GM19328 (cell line): ENCODE measurements around the gene SORCS2.

ENCODE experiments used
- ATAC-seq: cut with Tn5 transposase; IDR thresholded peaks from one replicate; pipeline ENCODE4 v1.9.1; 2021; ENCODE audit warnings: mild to moderate bottlenecking, moderate library complexity; ENCODE audit not compliant: unreplicated experiment

The SORCS2 gene

DNA sequence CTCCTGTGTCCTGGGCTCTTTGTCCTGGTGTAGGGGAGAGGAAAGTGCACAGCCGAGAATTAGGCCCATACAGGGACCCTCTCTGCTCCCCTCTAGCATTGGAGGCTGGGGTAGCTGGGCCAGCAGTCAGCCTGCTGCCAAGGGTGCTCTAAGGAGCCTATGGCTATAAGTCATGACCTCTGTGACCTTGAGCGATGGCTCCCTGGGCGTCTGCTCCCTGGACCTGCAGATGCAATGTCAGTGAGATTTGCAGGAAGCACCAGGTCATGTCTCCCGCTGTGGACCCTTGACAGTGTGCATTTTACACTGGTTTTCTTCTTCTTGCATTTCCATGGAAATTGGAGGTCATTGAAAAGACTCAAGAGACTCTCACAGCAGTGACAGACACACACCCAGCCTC, 476.5 kb downstream of the SORCS2 start:
- ATAC-seq, result no peak

DNA sequence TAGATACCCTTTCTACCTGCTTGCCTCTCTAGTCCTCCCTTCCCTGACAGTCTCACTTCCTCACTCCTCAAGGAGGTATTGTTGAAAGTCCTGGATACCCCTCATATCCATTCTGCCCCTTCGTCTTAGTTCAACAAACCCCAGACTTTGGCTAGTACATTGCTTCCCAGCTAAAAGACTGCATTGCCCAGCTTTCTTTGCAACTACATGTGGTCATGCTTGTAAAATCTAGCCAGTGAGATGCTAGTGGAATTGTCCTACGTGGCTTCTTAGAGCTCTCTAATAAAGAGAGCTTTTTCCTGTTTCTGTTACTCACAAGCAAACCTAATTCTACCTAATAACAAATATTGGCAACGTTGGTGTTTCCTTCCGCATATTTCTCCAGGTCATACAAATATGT, 480.3 kb downstream of the SORCS2 start:
- ATAC-seq, result no peak

DNA sequence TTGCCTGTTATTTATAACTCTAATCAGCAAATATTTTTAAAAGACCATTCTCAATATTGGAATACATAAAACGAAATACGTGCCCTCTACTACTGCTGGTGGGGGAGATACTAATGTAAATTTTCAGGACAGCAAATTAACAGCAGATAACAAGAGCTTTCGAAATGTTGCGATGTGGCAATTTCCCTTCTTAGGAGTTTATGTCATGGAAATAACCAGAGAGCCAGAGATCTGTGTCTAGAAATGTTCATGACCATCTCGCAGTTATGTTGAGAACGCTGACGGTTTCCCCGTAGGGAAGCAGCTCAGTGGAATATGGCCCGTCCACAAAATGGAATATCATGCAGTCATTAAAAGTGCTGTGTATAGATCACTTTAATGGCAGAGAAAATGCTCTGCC, 480.8 kb downstream of the SORCS2 start:
- no peak for ATAC-seq

DNA sequence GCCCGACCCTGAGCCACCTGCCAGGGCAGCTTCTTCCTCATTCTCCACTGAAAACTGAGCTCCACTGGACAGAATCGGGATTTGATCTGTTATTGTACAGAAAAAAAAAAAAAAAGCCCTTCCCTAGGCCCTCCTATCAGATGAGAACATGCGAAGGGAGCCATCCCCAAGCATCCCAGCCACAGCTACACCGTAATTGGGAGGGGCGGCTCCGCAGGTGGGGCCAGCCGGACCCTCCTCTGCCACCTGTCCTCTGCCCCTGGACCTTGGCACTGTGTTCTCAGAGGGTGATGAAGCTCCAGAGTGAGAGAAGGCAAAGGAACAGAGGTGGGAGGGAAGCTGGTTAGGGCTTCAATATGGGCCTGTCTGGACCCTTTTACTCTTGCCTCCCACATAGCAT, 482.4 kb downstream of the SORCS2 start:
- ATAC-seq, result no peak

DNA sequence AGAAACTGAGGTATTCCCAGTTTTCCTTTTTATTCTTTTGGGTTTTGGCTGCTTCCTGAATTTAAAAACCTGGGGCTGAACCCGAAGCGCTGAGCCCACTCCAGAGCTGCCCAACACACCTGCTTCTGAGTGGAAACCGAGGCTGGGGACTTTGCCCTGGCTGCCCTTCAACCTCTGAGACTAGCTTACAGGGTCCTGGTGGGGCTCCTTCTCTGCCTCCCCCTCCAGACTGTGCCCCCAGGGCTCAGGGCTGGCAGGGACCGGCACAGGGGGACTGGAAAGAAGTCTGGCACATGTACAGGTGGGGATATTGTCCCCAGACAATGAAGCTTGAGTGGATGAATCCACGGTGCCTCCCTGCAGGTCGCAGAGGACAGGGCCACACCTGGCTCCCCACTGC, 482.8 kb downstream of the SORCS2 start:
- no peak for ATAC-seq

DNA sequence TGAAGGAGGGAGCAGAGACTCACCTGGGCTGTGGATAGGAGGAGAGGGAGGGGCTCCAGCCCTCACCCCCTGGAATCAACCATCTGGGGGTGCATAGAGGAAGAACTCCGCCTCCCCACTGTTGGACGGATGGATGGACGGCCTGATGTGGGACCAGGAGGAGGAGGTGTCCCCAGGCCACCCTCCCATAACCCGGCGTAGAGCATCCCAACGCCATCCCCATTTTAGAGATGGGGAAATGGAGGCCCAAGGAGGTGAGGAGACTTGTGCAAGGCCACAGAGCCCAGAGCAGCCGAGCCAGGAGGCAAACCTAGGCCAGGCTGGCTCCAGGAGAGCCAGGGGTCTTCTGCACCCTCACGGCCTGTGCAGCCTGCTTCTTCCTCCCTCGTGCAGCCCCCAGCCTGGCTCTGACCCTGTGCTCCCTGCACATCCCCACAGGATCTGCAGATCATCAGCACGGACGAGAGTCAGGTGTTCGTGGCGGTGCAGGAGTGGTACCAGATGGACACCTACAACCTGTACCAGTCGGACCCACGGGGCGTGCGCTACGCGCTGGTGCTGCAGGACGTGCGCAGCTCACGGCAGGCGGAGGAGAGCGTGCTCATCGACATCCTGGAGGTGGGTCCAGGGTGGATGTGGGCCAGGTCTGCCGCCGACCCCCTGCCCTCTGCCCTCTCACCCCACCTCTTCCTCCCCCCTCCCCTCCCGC, 483.4 kb downstream of the SORCS2 start:
- no peak for ATAC-seq

DNA sequence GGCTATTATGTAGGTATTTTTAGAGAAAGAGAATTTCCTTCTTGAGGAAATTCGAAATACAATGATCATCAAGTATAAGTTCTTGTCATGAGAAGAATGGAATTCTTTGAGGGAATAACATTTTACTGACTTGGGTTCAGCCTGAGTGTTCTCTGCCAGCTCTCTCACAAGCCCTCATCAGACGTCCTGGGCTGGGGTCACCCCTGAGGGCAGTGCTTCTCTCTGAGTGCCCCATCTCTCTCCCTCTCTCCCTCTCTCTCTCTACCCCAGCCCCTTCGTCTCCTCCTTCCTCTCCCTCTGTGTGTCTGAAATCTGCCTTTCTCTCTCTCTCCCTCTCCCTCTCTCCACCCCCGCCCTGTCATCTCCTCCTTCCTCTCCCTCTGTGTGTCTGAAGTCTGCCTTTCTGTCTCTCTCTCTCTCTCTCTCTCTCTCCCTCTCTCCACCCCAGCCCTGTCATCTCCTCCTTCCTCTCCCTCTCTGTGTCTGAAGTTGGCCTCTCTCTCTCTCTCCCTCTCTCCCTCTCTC, 484.1 kb downstream of the SORCS2 start:
- ATAC-seq, result no peak

DNA sequence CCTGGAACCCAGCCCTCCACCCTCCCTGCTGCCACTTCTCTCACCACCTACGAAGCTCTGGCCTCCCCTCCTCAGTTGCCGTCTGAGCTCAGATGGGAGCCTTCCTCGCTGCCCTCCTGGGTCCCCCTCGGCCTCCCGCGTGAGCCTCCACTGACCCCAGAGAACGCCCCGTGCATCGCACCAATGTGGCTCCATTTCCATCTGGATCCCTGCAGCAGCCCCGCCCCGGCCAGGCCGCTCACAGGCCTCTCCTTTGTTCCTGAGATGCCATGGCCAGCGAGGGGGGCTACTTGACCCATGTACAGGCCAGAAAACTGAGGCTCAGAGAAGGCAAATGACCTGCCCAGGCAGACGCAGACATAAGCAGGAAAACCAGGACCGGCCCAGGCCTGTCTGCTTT, 484.7 kb downstream of the SORCS2 start:
- ATAC-seq, result no peak

DNA sequence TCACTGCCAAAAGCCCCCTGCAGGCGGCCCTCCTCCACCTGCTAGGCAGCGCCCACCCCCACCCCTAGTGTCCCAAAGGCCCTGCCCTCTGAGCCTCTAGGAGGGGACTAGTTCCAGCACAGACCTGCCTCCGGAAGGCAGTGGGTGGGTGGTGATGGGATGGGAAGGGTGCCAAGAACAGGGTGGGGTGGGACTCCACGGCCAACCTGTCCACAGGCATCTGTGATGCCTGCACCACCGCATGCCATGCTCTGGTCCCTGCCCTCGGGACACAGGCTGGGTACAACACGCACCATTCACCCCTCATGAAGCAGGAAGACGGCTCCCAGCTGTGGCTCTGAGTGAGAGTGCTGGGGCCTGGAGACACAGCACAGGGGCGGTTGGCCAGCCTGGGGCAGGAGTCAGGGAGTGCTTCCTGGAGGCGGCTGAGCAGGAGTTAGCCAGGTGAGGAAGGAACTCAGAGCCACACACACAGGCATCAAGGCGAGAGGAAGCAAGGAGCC, 485.5 kb downstream of the SORCS2 start:
- ATAC-seq, result no peak

DNA sequence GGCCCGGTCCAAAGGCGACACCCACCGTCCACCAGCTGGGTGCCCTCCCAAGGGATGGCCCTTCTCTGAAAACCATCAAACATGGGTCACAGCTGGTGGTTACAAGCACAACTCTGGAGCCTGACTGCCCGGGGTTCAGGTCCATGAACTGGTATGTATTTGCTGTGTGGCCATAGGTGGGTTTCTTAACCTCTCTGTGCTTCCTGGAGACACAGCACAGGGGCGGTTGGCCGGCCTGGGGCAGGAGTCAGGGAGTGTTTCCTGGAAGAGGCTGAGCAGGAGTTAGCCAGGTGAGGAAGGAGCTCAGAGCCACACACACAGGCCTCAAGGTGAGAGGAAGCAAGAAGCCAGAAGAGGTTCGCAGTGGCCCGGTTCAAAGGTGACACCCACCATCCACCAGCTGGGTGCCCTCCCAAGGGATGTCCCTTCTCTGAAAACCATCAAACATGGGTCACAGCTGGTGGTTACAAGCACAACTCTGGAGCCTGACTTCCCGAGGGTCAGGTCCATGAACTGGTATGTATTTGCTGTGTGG, 486.0 kb downstream of the SORCS2 start:
- ATAC-seq, result no peak

DNA sequence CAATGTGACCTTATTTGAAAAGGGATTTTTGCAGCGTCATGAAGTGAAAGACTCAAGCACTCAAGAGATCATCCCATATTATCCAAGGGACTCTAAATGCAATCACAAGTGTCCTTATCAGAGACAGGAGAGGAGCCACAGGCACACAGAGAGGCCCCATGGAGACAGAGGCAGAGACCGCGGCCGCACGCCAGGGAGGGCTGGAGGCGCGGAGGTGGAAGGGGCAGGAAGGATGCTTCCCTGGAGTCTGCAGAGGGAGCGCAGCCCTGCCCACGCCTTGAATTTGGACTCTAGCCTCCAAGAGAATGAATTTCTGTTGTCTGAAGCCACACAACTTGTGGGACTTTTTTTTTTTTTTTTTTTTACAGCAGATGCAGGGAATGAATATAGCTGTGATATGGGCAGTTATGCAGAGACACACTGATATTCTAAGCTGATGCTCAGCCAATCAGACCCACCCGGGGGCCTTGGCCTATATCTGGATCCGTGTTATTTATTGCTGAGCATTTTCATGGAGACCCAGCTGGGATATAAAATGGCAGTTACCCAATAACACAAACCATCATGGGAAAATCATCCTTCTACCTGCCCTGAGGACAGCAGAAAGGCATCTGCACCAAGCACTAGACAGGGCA, 487.2 kb downstream of the SORCS2 start:
- ATAC-seq, result no peak

DNA sequence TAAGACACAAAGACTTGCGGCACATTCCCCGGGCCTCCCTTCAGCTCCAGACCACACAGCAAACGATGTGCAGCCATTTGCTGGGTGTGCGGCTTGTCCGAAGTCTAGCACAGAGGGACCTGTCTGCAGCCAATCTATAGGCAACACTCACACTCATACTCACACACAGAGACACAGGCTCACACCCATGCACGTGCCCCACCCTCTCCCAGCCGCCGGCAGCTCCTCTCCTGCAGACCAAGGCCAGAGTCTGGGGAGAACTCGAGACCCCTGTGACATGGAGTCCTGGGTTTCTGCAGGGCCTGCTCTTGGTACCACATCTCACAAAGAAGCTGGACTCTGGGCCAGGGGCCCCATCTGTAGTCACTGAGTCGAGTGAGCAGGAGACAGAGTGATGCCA, 487.8 kb downstream of the SORCS2 start:
- no peak for ATAC-seq

DNA sequence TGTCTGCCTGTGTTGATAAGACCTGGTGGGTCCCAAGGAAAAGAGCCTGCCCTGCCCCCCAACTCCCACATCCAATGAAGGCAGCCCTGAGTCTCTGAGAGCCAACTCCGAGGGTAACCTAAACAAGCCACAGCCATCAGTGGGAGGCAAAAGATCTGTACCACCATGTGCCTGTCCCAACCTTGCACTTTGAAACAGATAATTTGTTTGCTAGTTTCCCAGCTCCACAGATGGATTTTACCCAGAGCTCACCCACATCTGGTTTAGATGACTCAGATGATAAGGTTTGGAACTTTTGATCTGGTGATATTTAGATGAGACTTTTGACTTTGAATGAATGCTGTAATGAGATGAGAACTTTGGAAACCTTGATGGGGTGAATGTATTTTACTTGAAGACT, 488.4 kb downstream of the SORCS2 start:
- no peak for ATAC-seq

DNA sequence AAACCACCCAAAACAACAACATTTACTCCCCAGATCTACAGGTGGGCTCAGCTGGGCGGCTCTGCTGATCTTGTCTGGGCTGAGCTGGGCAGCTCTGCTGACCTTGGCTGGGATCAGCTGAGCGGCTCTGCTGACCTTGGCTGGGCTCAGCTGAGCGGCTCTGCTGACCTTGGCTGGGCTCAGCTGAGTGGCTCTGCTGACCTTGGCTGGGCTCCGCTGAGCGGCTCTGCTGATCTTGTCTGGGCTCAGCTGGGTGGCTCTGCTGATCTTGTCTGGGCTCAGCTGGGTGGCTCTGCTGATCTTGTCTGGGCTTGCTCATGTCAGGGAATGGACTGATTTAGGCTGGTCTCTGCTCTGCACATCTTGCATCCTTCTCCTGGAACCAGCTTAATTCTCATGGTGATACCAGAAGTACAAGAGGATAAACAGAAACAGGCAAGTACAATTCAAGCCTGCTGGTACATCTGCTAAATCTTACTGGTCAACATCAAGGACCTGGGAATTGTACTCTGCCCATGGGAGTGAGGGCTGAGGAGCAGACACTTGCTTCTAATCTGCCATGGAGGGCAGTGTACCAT, 490.9 kb downstream of the SORCS2 start:
- ATAC-seq, result no peak

DNA sequence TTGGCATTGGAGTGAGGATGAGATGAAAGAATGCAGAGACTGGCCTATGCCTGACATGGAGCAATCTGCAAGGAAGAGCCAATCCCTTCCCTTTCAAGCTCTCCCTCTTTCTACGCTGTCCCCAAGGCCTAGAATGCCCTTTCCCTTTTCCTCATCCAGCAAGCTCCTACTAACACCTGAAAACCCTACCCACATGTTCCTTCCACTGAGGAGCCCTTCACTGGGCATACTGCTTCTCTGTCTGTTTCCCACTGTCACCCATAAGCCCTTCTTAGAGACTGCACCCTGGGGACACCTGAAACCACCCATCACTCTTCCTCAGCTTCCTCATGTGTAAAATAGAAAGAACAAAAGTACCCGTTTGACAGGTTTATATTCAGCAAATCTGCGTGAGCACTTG, 492.0 kb downstream of the SORCS2 start:
- no peak for ATAC-seq

DNA sequence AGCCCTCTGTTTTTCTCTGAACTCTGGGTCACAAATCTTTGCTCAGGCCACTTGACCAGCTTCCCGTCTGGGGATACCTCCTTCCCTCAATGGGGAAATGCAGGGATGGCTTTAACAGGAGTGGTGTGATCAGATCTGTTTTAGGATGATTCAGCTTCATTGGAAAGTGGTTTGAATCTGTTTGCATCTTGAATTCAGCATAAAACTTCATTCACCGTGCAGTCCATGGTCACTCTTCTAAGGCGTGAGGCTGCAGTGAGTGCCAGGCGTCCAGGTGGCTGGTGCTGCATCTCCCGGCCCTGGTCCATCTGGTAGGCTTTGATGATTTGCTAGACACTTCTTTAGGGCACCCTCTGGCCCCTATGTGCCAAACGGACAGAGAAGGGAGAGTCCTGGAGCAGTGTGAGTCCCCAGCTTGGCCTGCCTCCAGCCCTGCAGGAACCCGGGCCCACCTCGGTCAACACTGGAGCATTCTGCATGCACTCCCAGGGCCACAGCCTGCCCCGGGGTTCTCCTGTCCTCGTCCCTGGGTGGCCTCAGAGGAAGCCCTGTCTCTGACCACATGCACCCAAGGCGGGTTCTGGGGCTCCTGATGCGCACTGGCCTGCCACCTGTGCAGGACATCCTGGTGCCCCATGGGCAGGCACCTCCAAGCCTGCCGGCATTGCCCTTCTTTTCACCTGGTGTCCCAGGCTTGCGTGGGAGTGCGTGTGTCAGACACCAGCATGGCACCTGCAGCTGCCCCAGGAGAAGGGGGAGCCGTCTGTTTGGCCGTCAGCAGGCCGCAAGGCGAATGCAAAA, 493.9 kb downstream of the SORCS2 start:
- ATAC-seq, result no peak

DNA sequence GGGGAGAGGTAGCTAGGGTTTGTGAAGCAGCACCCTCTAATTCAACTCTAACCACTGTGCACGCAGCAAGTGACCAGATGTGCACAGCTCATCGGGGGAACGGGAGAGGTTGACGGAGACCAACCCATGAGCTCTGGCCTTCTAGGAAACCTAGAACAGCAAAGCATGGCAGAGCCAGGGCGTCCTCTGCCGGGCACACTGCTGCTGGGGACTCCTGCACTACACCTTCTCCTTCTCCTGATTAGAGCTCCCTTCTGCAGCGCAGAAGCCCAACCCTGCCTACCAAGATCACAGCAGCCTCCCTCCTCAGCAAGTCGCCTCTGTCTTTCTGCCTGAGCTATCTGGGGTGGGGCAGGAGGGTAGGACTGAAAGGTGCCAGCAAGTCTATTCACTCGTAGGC, 494.7 kb downstream of the SORCS2 start:
- no peak for ATAC-seq

DNA sequence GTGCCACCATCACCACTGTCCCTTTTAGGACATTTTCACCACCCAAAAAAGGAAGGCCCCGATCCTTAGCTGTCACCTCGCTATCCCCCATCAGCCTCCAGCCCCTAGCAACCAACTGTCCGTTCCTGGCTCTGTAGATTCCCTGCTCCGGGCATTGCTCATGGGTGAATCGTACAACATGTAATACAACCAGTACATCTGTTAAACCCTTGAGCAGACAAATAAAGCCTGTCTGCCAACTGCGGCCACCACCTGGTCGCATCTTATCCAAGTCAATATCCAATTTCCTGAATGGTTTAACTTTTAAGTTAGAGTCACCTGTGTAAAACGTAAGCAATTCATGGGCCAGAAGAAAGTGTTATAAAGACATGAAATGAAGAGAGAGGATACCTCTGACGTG, 495.5 kb downstream of the SORCS2 start:
- no peak for ATAC-seq

DNA sequence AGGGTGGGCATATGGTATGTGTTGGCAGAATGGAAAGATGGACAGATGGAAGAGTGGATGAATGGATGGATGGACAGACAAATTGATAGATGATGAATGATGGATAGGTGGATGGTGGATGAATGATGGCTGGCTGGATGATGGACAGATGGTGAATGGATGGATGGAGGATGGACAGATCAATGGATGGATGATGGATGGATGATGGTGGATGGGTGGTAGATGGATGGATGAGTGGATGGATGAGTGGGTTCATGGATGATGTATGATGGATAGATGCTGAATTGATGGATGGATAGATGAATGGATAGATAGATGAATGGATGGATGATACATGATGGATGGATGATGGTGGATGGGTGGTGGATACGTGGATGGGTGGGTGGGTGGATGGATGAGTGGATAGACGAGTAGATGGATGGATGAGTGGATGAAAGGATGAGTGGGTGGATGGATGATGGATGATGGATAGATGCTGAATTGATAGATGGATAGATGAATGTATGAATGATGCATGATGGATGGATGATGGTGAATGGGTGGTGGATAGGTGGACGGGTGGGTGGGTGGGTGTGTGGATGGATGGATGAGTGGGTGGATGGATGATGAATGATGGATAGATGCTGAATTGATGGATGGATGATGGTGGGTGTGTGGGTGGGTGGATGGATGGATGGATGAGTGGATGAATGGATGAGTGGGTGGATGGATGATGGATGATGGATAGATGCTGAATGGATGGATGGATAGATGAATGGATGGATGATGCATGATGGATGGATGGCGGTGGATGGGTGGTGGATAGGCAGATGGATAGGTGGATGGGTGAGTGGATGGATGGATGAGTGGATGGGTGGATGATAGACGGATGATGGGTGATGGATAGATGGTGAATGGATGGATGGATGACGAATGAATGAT, 497.7 kb downstream of the SORCS2 start:
- no peak for ATAC-seq

DNA sequence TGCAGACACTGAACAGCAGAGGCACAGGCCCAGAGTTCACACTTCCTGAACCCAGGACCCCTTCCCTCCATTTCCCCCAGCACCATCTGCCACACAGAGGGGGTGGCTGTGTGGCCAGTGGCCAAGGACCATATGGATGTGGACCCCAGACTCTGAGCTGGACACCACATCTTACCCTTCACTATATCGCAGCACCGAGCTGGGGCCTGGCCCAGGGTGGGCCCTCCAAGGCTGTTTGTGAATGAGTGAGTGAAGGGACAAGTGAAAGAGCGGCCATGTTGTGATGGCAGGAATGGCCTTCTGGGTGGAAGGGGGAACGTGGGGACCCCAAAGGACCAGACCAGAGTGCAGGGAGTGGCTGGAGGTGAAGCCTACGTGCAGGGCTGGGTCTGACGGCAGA, 498.7 kb downstream of the SORCS2 start:
- ATAC-seq, result no peak
